ENCODE measurements around the gene ZG16. TPM values are rescaled to one million over a fixed set of nuclear protein-coding genes. Genes with fewer than 3 reads are reported as not detected.

Gene ZG16
- total and polyA plus RNA-seq, 11 donors: 0.04 to 0.08 TPM; not detected in 9

DNA sequence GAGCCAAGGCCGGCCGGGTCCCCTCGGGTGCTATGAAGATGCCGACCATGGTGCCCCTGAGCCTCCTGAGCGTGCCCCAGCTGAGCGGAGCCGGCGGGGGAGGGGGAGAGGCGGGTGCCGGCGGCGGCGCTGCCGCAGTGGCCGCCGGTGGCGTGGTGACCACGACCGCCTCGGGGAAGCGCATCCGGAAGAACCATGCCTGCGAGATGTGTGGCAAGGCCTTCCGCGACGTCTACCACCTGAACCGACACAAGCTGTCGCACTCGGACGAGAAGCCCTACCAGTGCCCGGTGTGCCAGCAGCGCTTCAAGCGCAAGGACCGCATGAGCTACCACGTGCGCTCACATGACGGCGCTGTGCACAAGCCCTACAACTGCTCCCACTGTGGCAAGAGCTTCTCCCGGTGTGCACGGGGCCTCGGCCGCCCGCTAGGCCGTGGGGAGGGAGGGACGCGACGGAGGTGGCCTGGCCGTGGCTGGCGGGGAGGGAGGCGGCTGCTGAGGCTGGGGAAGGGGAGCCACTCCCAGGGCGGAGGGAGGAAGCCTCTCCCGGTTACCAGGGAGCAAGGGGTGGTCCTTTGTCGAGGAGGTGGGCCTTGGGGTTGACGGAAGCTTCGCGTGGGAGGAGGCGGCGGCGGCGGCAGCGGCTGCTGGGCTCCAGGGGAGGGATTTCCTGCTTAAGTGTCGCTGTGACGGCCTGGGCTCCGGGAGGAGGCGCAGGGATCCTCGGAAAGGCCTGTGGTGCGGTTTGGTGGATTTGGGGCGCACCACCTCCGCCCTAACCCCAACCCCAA is 29.6 kb downstream of the ZG16 start:
- DNase-seq: peak; percentile 93 to 95 (median 94)
- Histone ChIP-seq H3K27ac (peak overlapping the region; percentile 57 to 99 (median 91)), H3K27me3 (peaks cover 0 to 4% (median 0%) of the 10 kb centered on the region in 9 donors), H3K36me3 (peaks cover 0 to 25% (median 18%) of the 10 kb centered on the region in 9 donors), H3K4me3 (peak overlapping the region; percentile 12 to 84 (median 63)), H3K9me3 (no peaks in the 10 kb centered on the region), H3K4me1 (peaks cover 3 to 65% (median 56%) of the 10 kb centered on the region in 12 donors)
- intact Hi-C loops (cut with DNase I): loop anchor here in 2 of 10 donors (5.0 to 10.0 kb wide), 4 partner anchors 170 to 260 kb away; partner anchors contain the start of genes HIRIP3 (in 2 of the 2), INO80E (in 2 of the 2) and ALDOA (in 1 of the 2)
- TF ChIP-seq, protein P1, sequence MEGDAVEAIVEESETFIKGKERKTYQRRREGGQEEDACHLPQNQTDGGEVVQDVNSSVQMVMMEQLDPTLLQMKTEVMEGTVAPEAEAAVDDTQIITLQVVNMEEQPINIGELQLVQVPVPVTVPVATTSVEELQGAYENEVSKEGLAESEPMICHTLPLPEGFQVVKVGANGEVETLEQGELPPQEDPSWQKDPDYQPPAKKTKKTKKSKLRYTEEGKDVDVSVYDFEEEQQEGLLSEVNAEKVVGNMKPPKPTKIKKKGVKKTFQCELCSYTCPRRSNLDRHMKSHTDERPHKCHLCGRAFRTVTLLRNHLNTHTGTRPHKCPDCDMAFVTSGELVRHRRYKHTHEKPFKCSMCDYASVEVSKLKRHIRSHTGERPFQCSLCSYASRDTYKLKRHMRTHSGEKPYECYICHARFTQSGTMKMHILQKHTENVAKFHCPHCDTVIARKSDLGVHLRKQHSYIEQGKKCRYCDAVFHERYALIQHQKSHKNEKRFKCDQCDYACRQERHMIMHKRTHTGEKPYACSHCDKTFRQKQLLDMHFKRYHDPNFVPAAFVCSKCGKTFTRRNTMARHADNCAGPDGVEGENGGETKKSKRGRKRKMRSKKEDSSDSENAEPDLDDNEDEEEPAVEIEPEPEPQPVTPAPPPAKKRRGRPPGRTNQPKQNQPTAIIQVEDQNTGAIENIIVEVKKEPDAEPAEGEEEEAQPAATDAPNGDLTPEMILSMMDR (IDR thresholded peaks at IDR 0.05): peak in 10 of 12 donors; percentile 21 to 61 (median 44)
- peak in 1 of 2 donors; percentile 61 for TF ChIP-seq POLR2A (IDR thresholded peaks at IDR 0.05)
- peak; percentile 13 to 52 (median 34) for ATAC-seq
- 1 to 6% (median 3%) methylated on average over 24 to 69 of the region's 69 CpGs for WGBS, 4 donors

DNA sequence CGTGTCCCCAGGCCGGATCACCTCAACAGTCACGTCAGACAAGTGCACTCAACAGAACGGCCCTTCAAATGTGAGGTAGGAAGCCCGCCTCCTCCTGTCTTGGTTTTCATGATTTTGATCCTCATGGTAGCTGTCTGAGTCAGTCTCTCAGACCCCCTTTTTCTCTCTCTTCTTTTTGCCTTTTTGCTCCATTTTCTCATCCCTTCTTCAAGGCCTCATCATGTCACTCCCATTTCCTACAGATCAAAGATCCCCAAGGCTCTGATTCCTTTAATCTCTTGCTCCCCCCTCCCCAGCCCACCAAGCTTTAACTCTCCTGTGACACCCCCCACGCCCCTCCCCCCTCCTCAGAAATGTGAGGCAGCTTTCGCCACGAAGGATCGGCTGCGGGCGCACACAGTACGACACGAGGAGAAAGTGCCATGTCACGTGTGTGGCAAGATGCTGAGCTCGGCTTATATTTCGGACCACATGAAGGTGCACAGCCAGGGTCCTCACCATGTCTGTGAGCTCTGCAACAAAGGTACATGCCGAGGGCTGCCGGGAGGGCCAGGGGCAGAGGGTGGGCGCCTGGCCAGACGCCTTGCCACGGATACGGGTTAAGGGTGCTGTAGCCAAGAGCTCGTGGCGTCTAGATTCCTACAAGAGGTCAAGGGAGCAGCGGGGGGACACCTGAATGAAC is 30.3 kb downstream of the ZG16 start:
- Histone ChIP-seq H3K36me3 (peaks cover 0 to 25% (median 18%) of the 10 kb centered on the region in 9 donors), H3K4me3 (peak overlapping the region in 10 of 12 donors; percentile 53 to 84 (median 65)), H3K27me3 (peaks cover 0 to 4% (median 0%) of the 10 kb centered on the region in 9 donors), H3K4me1 (peaks cover 3 to 71% (median 61%) of the 10 kb centered on the region in 12 donors), H3K27ac (peak overlapping the region; percentile 57 to 99 (median 91)), H3K9me3 (no peaks in the 10 kb centered on the region)
- TF ChIP-seq, protein P1 (IDR thresholded peaks at IDR 0.05): no peak
- WGBS, 4 donors: 42 to 52% (median 45%) methylated on average over 25 of the region's 25 CpGs
- intact Hi-C loops (cut with DNase I): loop anchor here in 2 of 10 donors (5.0 to 10.0 kb wide), 4 partner anchors 169 to 259 kb away; partner anchors contain the start of genes HIRIP3 (in 2 of the 2), INO80E (in 2 of the 2) and ALDOA (in 1 of the 2)
- peak in 2 of 5 donors; percentile 34 to 52 for DNase-seq
- ATAC-seq: no peak

DNA sequence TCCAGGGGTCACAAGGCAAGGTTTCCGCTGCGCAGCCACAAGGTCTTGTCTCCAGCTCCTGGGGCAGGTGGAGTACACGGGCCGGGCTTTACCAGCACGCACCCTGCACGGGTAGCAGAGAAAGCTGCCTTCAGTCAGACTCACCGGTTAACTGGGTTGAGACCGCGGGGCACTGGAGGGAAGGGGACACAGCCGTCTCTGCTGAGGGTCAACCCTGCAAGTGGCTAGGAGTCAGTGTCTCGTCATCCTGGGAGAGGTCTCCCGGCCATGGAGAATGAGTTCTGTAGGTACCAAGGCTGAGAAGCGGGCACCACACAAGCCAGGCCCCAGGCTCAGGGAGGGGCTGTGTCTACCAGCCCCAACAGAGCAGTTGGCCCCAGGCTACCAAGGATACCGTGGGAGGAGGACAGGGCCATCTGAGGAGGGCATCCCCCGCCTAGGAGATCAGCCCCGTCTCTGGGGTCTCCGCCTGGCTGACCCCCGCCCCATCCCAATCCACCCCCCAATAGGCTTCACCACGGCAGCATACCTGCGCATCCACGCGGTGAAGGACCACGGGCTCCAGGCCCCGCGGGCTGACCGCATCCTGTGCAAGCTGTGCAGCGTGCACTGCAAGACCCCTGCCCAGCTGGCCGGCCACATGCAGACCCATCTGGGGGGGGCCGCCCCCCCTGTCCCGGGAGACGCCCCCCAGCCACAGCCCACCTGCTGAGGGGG is 31.1 kb downstream of the ZG16 start:
- ATAC-seq (no peak), DNase-seq (peak in 2 of 5 donors; percentile 34 to 63)
- Histone ChIP-seq H3K36me3 (peaks cover 0 to 25% (median 18%) of the 10 kb centered on the region in 9 donors), H3K27ac (peak overlapping the region in 10 of 12 donors; percentile 19 to 99 (median 92)), H3K4me3 (peak overlapping the region in 4 of 12 donors; percentile 14 to 77 (median 65)), H3K27me3 (peaks cover 0 to 4% (median 0%) of the 10 kb centered on the region in 9 donors), H3K4me1 (peaks cover 3 to 72% (median 62%) of the 10 kb centered on the region in 12 donors), H3K9me3 (no peaks in the 10 kb centered on the region)
- TF ChIP-seq, protein P1 (IDR thresholded peaks at IDR 0.05): no peak
- no peak for TF ChIP-seq POLR2A (IDR thresholded peaks at IDR 0.05)
- WGBS, 4 donors: 73 to 84% (median 74%) methylated on average over 6 to 31 of the region's 31 CpGs
- intact Hi-C loops (cut with DNase I): loop anchor here in 2 of 10 donors (5.0 to 10.0 kb wide), 4 partner anchors 168 to 258 kb away; partner anchors contain the start of genes HIRIP3 (in 2 of the 2), INO80E (in 2 of the 2) and ALDOA (in 1 of the 2)
